Natural killer cell (primary cell): ENCODE results near the gene GBE1. TPM values are rescaled to one million over a fixed set of nuclear protein-coding genes. Genes with fewer than 3 reads are reported as not detected.

ENCODE experiments used
- ATAC-seq, 3 donors: fragments of 150-1000 bp in 2 of 3; fragments of 200-7000 bp in 1 of 3; cut with Tn5 transposase; 1 replicate in 1 of 3; 2 replicates in 2 of 3; pipeline ENCODE4 v1.10.0; 2021; ENCODE audit warnings: mild to moderate bottlenecking in 2 of 3, moderate library complexity in 2 of 3
- DNase-seq, 2 donors: peaks; one replicate each; pipeline versions ENCODE4 v3.0.0 to v3.0.0-alpha.2; 2013 to 2021; ENCODE audit warnings: mixed read lengths in 1 of 2
- H3K27ac ChIP-seq: one replicate; pipeline ENCODE4 v1.5.1; 2013; ENCODE audit warnings: mild to moderate bottlenecking, low read length
- H3K27me3 ChIP-seq: one replicate; pipeline ENCODE4 v1.6.1; 2013; ENCODE audit warnings: low read length; ENCODE audit not compliant: control insufficient read depth, insufficient read depth
- H3K36me3 ChIP-seq: one replicate; pipeline ENCODE4 v1.6.1; 2013; ENCODE audit warnings: low read length; ENCODE audit not compliant: control insufficient read depth, insufficient read depth
- H3K4me1 ChIP-seq: one replicate; pipeline ENCODE4 v1.6.1; 2013; ENCODE audit warnings: low read length; ENCODE audit not compliant: control insufficient read depth, insufficient read depth
- H3K4me3 ChIP-seq: one replicate; pipeline ENCODE4 v1.5.1; 2013; ENCODE audit warnings: low read length
- H3K9me3 ChIP-seq: one replicate; pipeline ENCODE4 v1.6.1; 2013; ENCODE audit warnings: low read length; ENCODE audit not compliant: control insufficient read depth, insufficient read depth
- H3K27ac Mint-ChIP-seq, 2 donors: one replicate each; pipeline ENCODE4 v1.8.0; 2022; ENCODE audit warnings: mild to moderate bottlenecking in 2 of 2, mixed read lengths in 2 of 2, moderate library complexity in 1 of 2
- H3K27me3 Mint-ChIP-seq, 2 donors: one replicate each; pipeline ENCODE4 v1.8.0; 2022; ENCODE audit warnings: low read depth in 2 of 2, mixed read lengths in 2 of 2
- H3K36me3 Mint-ChIP-seq: one replicate; pipeline ENCODE4 v1.8.0; 2022; ENCODE audit warnings: mixed read lengths
- H3K4me1 Mint-ChIP-seq, 2 donors: one replicate each; pipeline ENCODE4 v1.8.0; 2022; ENCODE audit warnings: mixed read lengths in 2 of 2
- H3K4me3 Mint-ChIP-seq: one replicate; pipeline ENCODE4 v1.8.0; 2022; ENCODE audit warnings: mild to moderate bottlenecking, moderate library complexity, mixed read lengths
- H3K9me3 Mint-ChIP-seq, 2 donors: one replicate each; pipeline ENCODE4 v1.8.0; 2022; ENCODE audit warnings: mixed read lengths in 2 of 2
- WGBS: methylation state at CpG from one replicate; pipeline ENCODE4 v1.1.7; 2013; ENCODE audit warnings: missing lambda C conversion rate; ENCODE audit not compliant: insufficient coverage; 5-methylcytosine and 5-hydroxymethylcytosine counted together
- intact Hi-C: fragments of 100-400 bp; cut with micrococcal nuclease; formaldehyde crosslinking; loops from one replicate; pipeline ENCODE4 v1.14.2; 2022
- total RNA-seq, 4 donors: library from RNA; stranded (reverse); fragments of 120-200 nt in 1 of 4; gene quantifications; one replicate each; pipeline versions ENCODE4 v1.2.3 to v1.2.4, GENCODE V29; 2013 to 2022
- TF ChIP-seq, protein P1 (sequence below): fragments of 200-600 bp; IDR thresholded peaks from one replicate; pipeline ENCODE4 v1.8.0; 2022; ENCODE audit warnings: antibody characterized with exemption

GBE1 gene
- total RNA-seq, 3 donors from 2014 or later (not counting 1 experiment from before 2014, with no cell fraction given): 8.8 to 11.8 (median 9.7) TPM

DNA sequence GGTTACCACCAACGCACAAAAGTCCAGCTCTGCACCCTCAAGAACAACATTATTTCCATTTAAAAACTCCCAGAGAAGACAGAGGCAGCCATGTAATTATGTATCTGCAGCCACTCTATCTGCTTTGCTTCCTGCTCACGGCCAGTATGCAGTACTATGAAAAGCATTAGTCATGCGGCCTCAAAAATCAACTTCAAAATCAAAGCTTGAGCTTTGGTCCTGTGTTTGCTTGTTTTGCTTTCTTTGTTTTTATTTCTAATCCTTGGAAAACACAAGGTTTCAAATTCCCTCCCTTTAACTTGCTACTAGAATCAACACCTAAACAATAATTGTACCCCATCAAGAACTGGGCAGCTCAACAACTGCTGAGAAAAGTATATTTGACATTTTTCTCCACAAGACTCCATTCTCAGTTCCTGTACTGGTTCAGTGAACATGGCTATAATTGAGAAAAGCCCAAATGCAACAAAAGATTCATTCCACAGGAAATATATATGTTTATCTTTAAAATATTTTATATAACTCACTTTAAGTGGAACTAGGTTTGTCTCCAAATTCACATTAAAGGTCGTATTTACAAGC lies 37.6 kb downstream of the GBE1 start:
- no peak overlapping the region for H3K27ac ChIP-seq
- no peaks in the 10 kb centered on the region for H3K4me1 ChIP-seq
- ATAC-seq: no peak
- H3K36me3 ChIP-seq: no peaks in the 10 kb centered on the region
- intact Hi-C loops: no loop called here
- no peaks in the 10 kb centered on the region for H3K9me3 ChIP-seq
- H3K4me3 Mint-ChIP-seq: no peak overlapping the region
- H3K4me1 Mint-ChIP-seq: peaks cover 0 to 13% of the 10 kb centered on the region in 2 donors
- TF ChIP-seq, protein P1, sequence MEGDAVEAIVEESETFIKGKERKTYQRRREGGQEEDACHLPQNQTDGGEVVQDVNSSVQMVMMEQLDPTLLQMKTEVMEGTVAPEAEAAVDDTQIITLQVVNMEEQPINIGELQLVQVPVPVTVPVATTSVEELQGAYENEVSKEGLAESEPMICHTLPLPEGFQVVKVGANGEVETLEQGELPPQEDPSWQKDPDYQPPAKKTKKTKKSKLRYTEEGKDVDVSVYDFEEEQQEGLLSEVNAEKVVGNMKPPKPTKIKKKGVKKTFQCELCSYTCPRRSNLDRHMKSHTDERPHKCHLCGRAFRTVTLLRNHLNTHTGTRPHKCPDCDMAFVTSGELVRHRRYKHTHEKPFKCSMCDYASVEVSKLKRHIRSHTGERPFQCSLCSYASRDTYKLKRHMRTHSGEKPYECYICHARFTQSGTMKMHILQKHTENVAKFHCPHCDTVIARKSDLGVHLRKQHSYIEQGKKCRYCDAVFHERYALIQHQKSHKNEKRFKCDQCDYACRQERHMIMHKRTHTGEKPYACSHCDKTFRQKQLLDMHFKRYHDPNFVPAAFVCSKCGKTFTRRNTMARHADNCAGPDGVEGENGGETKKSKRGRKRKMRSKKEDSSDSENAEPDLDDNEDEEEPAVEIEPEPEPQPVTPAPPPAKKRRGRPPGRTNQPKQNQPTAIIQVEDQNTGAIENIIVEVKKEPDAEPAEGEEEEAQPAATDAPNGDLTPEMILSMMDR: no peak
- no peak overlapping the region for H3K4me3 ChIP-seq
- WGBS: 79% methylated on average over 3 of the region's 4 CpGs
- DNase-seq: no peak
- no peaks in the 10 kb centered on the region for H3K27me3 Mint-ChIP-seq
- H3K36me3 Mint-ChIP-seq: no peaks in the 10 kb centered on the region
- H3K27me3 ChIP-seq: no peaks in the 10 kb centered on the region
- H3K9me3 Mint-ChIP-seq: no peaks in the 10 kb centered on the region
- H3K27ac Mint-ChIP-seq: no peak overlapping the region

DNA sequence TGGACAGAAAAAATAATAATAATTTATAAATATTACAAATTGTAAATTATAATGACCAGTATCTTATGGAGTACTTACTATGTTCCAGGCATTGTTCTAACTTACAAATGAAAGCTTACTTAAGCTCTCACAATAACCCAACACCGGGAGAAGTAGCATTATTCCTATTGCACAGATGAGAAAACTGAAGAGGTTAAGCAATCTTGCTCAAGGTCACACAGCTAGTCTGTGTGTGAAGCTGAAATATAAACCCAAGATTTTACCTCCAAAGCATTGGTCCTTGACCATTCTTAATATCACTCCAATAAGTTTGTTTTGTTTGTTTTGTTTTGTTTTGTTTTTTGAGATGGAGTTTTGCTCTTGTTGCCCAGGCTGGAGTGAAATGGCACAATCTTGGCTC lies 43.1 kb downstream of the GBE1 start:
- H3K27ac Mint-ChIP-seq: no peak overlapping the region
- Histone ChIP-seq H3K4me3 (no peak overlapping the region), H3K4me1 (no peaks in the 10 kb centered on the region), H3K27me3 (no peaks in the 10 kb centered on the region), H3K27ac (no peak overlapping the region), H3K9me3 (no peaks in the 10 kb centered on the region), H3K36me3 (no peaks in the 10 kb centered on the region)
- H3K4me3 Mint-ChIP-seq: no peak overlapping the region
- H3K36me3 Mint-ChIP-seq: no peaks in the 10 kb centered on the region
- no peak for DNase-seq
- no peak for ATAC-seq
- WGBS: 100% methylated on average over 1 of the region's 1 CpG
- intact Hi-C loops: no loop called here
- TF ChIP-seq, protein P1: no peak
- H3K27me3 Mint-ChIP-seq: no peaks in the 10 kb centered on the region
- peaks cover 0 to 6% of the 10 kb centered on the region in 2 donors for H3K4me1 Mint-ChIP-seq
- no peaks in the 10 kb centered on the region for H3K9me3 Mint-ChIP-seq

- Histone ChIP-seq H3K27ac (no peak overlapping the region), H3K4me3 (no peak overlapping the region), H3K4me1 (no peaks in the 10 kb centered on the region), H3K27me3 (no peaks in the 10 kb centered on the region), H3K9me3 (no peaks in the 10 kb centered on the region), H3K36me3 (no peaks in the 10 kb centered on the region)
- Mint-ChIP-seq H3K4me1 (peaks cover 0 to 5% of the 10 kb centered on the region in 2 donors), H3K27ac (no peak overlapping the region), H3K36me3 (no peaks in the 10 kb centered on the region), H3K9me3 (no peaks in the 10 kb centered on the region), H3K27me3 (no peaks in the 10 kb centered on the region), H3K4me3 (no peak overlapping the region)
- 98% methylated on average over 3 of the region's 3 CpGs for WGBS
- TF ChIP-seq, protein P1: no peak
- DNase-seq (no peak), ATAC-seq (no peak)
- intact Hi-C loops: no loop called here
Measured at GRCh38 chr3:81716870-81717509, 44.5 kb downstream of the GBE1 start.

DNA sequence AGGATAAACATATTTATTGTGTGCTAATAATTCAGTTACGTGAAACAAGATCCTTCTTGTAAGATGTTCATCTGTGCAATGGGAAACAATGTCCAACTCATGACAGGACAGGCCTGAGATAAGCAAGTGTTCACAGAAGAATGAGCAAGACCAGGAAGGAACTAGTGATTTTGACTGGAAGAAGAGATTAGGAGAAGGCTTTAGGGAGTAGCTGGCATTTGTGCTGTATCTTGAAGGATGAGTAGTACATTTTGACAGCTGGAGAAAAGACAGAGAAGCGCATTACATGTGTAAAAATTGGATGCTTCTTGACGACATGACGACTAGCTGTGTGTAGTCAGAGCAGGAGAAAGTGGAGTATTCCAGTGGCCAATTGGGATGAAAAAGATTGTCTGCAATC lies 48.4 kb downstream of the GBE1 start:
- Histone ChIP-seq H3K4me1 (no peaks in the 10 kb centered on the region), H3K36me3 (no peaks in the 10 kb centered on the region), H3K27ac (no peak overlapping the region), H3K4me3 (no peak overlapping the region), H3K27me3 (no peaks in the 10 kb centered on the region), H3K9me3 (no peaks in the 10 kb centered on the region)
- Mint-ChIP-seq H3K9me3 (no peaks in the 10 kb centered on the region), H3K36me3 (no peaks in the 10 kb centered on the region), H3K4me1 (peaks cover 0 to 5% of the 10 kb centered on the region in 2 donors), H3K27ac (no peak overlapping the region), H3K27me3 (no peaks in the 10 kb centered on the region), H3K4me3 (no peak overlapping the region)
- 96% methylated on average over 4 of the region's 4 CpGs for WGBS
- intact Hi-C loops: no loop called here
- TF ChIP-seq, protein P1: no peak
- no peak for DNase-seq
- no peak for ATAC-seq
